Keratinocyte (primary cell): ENCODE measurements around the gene GTPBP1.

Experiments used
- EZH2 ChIP-seq: IDR thresholded peaks from one replicate; pipeline ENCODE4 v1.6.1; 2012; ENCODE audit warnings: inconsistent platforms, mild to moderate bottlenecking, low read length, moderate library complexity
- TF ChIP-seq, protein P1 (sequence below), 3 experiments: IDR thresholded peaks in 1 of 3; conservative IDR thresholded peaks in 1 of 3; optimal IDR thresholded peaks in 1 of 3; 2 replicates in 2 of 3; 3 replicates in 1 of 3; pipeline versions ENCODE3 to v1.5.1; 2011; ENCODE audit warnings: low read length in 3 of 3, mild to moderate bottlenecking in 3 of 3, moderate library complexity in 2 of 3, control low read depth in 1 of 3, inconsistent platforms in 1 of 3; ENCODE audit not compliant: insufficient read depth in 2 of 3; ENCODE audit errors: extremely low read depth in 1 of 3

DNA sequence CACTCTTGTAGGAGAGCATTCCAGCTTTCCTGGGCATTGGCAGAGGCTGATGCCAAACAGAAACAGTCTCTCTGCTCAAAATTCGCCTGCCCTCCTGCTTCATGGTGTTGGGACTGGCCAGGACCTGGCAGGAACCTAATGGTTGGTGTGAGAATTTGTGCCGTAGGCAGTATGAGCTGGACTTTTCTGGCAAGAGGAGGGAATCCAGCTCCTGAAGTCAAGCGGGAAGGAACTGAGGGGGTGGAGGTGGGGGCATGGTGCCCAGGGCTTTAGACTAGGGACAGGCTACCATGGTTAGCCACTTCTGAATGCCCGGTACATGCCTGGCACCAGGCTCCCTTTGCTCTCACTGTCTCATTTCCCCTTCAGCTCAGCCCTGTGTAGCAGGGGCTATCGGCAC is 30.9 kb upstream of the GTPBP1 start:
- TF ChIP-seq, protein P1, sequence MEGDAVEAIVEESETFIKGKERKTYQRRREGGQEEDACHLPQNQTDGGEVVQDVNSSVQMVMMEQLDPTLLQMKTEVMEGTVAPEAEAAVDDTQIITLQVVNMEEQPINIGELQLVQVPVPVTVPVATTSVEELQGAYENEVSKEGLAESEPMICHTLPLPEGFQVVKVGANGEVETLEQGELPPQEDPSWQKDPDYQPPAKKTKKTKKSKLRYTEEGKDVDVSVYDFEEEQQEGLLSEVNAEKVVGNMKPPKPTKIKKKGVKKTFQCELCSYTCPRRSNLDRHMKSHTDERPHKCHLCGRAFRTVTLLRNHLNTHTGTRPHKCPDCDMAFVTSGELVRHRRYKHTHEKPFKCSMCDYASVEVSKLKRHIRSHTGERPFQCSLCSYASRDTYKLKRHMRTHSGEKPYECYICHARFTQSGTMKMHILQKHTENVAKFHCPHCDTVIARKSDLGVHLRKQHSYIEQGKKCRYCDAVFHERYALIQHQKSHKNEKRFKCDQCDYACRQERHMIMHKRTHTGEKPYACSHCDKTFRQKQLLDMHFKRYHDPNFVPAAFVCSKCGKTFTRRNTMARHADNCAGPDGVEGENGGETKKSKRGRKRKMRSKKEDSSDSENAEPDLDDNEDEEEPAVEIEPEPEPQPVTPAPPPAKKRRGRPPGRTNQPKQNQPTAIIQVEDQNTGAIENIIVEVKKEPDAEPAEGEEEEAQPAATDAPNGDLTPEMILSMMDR (optimal IDR thresholded peaks at IDR 0.05 in 1 of 3, IDR thresholded peaks at IDR 0.05 in 1 of 3, conservative IDR thresholded peaks at IDR 0.05 in 1 of 3; ENCODE audit: extremely low read depth in 1 of 3, insufficient read depth in 2 of 3, low read length in 3 of 3), result no peak
- TF ChIP-seq EZH2, result no peak
